ENCODE results near the gene ZBTB7C. TPM values are rescaled to one million over a fixed set of nuclear protein-coding genes. Genes with fewer than 3 reads are reported as not detected.

ZBTB7C gene
- total and polyA plus RNA-seq, 2 experiments from 2014 or later, result 2.3 to 5.5 TPM

DNA sequence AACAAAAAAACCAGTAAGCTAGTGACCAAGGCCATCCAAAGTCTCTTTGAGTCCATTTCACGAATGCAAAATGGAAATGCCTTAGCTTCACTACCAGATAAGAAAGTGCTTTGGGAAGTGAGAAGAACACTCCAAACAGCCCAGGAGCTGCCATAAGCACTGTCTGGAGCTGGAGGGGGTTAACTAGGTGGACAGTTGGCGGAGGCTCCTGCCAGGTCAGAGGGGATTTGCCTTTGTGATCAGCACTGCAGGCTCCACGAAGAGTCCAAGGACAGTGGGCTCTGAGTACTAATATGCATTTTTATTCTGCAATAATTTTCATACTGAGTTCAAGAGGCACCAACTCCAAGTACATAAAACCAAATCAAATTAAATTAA lies 245.5 kb downstream of the ZBTB7C start:
- H3K9me3 ChIP-seq (ENCODE audit: low read depth), result no peaks in the 10 kb centered on the region
- TF ChIP-seq, protein P1, sequence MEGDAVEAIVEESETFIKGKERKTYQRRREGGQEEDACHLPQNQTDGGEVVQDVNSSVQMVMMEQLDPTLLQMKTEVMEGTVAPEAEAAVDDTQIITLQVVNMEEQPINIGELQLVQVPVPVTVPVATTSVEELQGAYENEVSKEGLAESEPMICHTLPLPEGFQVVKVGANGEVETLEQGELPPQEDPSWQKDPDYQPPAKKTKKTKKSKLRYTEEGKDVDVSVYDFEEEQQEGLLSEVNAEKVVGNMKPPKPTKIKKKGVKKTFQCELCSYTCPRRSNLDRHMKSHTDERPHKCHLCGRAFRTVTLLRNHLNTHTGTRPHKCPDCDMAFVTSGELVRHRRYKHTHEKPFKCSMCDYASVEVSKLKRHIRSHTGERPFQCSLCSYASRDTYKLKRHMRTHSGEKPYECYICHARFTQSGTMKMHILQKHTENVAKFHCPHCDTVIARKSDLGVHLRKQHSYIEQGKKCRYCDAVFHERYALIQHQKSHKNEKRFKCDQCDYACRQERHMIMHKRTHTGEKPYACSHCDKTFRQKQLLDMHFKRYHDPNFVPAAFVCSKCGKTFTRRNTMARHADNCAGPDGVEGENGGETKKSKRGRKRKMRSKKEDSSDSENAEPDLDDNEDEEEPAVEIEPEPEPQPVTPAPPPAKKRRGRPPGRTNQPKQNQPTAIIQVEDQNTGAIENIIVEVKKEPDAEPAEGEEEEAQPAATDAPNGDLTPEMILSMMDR (IDR thresholded peaks at IDR 0.05; ENCODE audit: low read depth, low read length), result no peak
- no peak for DNase-seq (ENCODE audit: low read depth in 1 of 2, low spot score in 1 of 2)
- peaks cover 36% of the 10 kb centered on the region for H3K4me1 ChIP-seq (ENCODE audit: low read depth)
- H3K27me3 ChIP-seq, result no peaks in the 10 kb centered on the region
- no peaks in the 10 kb centered on the region for H3K36me3 ChIP-seq
- peak overlapping the region; percentile 2 for H3K27ac ChIP-seq
- H3K4me3 ChIP-seq, result no peak overlapping the region

GRCh38 chr18:48162956-48163737 lies 246.0 kb downstream of the ZBTB7C start:
- Histone ChIP-seq H3K4me3 (no peak overlapping the region), H3K27me3 (no peaks in the 10 kb centered on the region), H3K9me3 (ENCODE audit: low read depth) (no peaks in the 10 kb centered on the region), H3K4me1 (ENCODE audit: low read depth) (peaks cover 30% of the 10 kb centered on the region), H3K27ac (peak overlapping the region; percentile 2), H3K36me3 (no peaks in the 10 kb centered on the region)
- DNase-seq (ENCODE audit: low read depth in 1 of 2, low spot score in 1 of 2), result no peak
- TF ChIP-seq, protein P1 (IDR thresholded peaks at IDR 0.05; ENCODE audit: low read depth, low read length), result no peak

GRCh38 chr18:48161911-48162698 lies 247.1 kb downstream of the ZBTB7C start:
- peak overlapping the region; percentile 34 for H3K4me3 ChIP-seq
- H3K27ac ChIP-seq, result no peak overlapping the region
- DNase-seq (ENCODE audit: low read depth in 1 of 2, low spot score in 1 of 2), result no peak
- H3K9me3 ChIP-seq (ENCODE audit: low read depth), result no peaks in the 10 kb centered on the region
- H3K27me3 ChIP-seq, result no peaks in the 10 kb centered on the region
- TF ChIP-seq, protein P1 (IDR thresholded peaks at IDR 0.05; ENCODE audit: low read depth, low read length), result no peak
- peaks cover 20% of the 10 kb centered on the region for H3K4me1 ChIP-seq (ENCODE audit: low read depth)
- no peaks in the 10 kb centered on the region for H3K36me3 ChIP-seq

GRCh38 chr18:48161191-48161910 lies 247.8 kb downstream of the ZBTB7C start:
- Histone ChIP-seq H3K27me3 (no peaks in the 10 kb centered on the region), H3K4me1 (ENCODE audit: low read depth) (peaks cover 20% of the 10 kb centered on the region), H3K36me3 (no peaks in the 10 kb centered on the region), H3K4me3 (peak overlapping the region; percentile 34), H3K9me3 (ENCODE audit: low read depth) (no peaks in the 10 kb centered on the region), H3K27ac (no peak overlapping the region)
- DNase-seq (ENCODE audit: low read depth in 1 of 2, low spot score in 1 of 2), result peak; percentile 90 to 94
- TF ChIP-seq, protein P1 (IDR thresholded peaks at IDR 0.05; ENCODE audit: low read depth, low read length), result no peak

DNA sequence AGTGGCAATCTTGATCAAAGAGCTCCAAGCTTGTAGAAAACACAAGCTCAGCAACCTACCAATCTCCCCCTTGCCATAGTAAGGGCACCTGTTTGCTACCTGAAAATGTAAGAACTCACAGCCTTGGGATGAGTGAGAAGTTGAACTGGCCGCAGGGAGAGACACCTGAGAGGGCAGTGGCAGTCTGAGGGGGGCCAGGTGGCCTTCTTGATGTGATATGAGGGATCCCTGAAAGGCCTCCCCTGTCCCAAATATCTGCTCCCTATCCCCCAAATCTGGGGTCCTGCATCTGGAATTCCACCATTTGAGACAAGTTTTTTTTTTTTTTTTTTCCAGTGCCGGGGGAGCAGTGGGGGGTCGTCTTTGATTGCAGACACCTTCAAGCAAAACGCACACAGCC lies 248.6 kb downstream of the ZBTB7C start:
- no peak overlapping the region for H3K4me3 ChIP-seq
- TF ChIP-seq, protein P1 (IDR thresholded peaks at IDR 0.05; ENCODE audit: low read depth, low read length), result no peak
- H3K27ac ChIP-seq, result no peak overlapping the region
- peaks cover 19% of the 10 kb centered on the region for H3K4me1 ChIP-seq (ENCODE audit: low read depth)
- H3K36me3 ChIP-seq, result no peaks in the 10 kb centered on the region
- no peaks in the 10 kb centered on the region for H3K9me3 ChIP-seq (ENCODE audit: low read depth)
- no peaks in the 10 kb centered on the region for H3K27me3 ChIP-seq
- no peak for DNase-seq (ENCODE audit: low read depth in 1 of 2, low spot score in 1 of 2)

Measured in cardiac muscle cell (in vitro differentiated cells and primary cell).